Measurements from ENCODE around the gene CSGALNACT2. TPM values are rescaled to one million over a fixed set of nuclear protein-coding genes. Genes with fewer than 3 reads are reported as not detected.
"Not testable (repeated sequence)": the region's sequence is repeated elsewhere in the genome, so short reads cannot be mapped to it uniquely, and the experiment has no call there.

CSGALNACT2 gene
- total and polyA plus RNA-seq, 7 donors, result 10.2 to 33.1 (median 18.9) TPM

- Histone ChIP-seq H3K4me3 (no peak overlapping the region), H3K27ac (no peak overlapping the region), H3K27me3 (ENCODE audit: insufficient read depth in 3 of 3, low read length in 2 of 3) (no peaks in the 10 kb centered on the region), H3K36me3 (ENCODE audit: insufficient read depth in 1 of 2, low read depth in 1 of 2) (no peaks in the 10 kb centered on the region), H3K9me3 (peaks cover 7% of the 10 kb centered on the region), H3K4me1 (no peaks in the 10 kb centered on the region)
- ATAC-seq (no peak), DNase-seq (no peak)
- intact Hi-C loops (cut with DNase I), result no loop called here
- 87 to 90% (median 88%) methylated on average over 6 of the region's 6 CpGs for WGBS, 3 donors
- no peak for TF ChIP-seq CTCF (IDR thresholded peaks at IDR 0.05)
Measured at GRCh38 chr10:43145311-43145710, 7.1 kb downstream of the CSGALNACT2 start.

GRCh38 chr10:43145936-43146335, 7.7 kb downstream of the CSGALNACT2 start:
- H3K27me3 ChIP-seq (ENCODE audit: insufficient read depth in 3 of 3, low read length in 2 of 3); H3K4me1 ChIP-seq; ATAC-seq; H3K9me3 ChIP-seq; H3K36me3 ChIP-seq (ENCODE audit: insufficient read depth in 1 of 2, low read depth in 1 of 2); H3K4me3 ChIP-seq; intact Hi-C loops (cut with DNase I); H3K27ac ChIP-seq; DNase-seq: not testable (repeated sequence)
- 89 to 100% (median 96%) methylated on average over 1 of the region's 1 CpG for WGBS, 3 donors

GRCh38 chr10:43151371-43151770, 13.1 kb downstream of the CSGALNACT2 start:
- intact Hi-C loops (cut with DNase I), result no loop called here
- ATAC-seq, result no peak
- H3K27me3 ChIP-seq (ENCODE audit: insufficient read depth in 3 of 3, low read length in 2 of 3), result no peaks in the 10 kb centered on the region
- WGBS, 3 donors, result 17 to 34% (median 26%) methylated on average over 2 of the region's 2 CpGs
- H3K4me3 ChIP-seq, result no peak overlapping the region
- no peak overlapping the region for H3K27ac ChIP-seq
- no peaks in the 10 kb centered on the region for H3K36me3 ChIP-seq (ENCODE audit: insufficient read depth in 1 of 2, low read depth in 1 of 2)
- DNase-seq, result no peak
- peaks cover 9% of the 10 kb centered on the region for H3K4me1 ChIP-seq
- TF ChIP-seq CTCF (IDR thresholded peaks at IDR 0.05), result no peak
- peaks cover 7% of the 10 kb centered on the region for H3K9me3 ChIP-seq

- no peak for TF ChIP-seq CTCF (IDR thresholded peaks at IDR 0.05)
- ATAC-seq, result no peak
- no peak overlapping the region for H3K27ac ChIP-seq
- no peaks in the 10 kb centered on the region for H3K36me3 ChIP-seq (ENCODE audit: insufficient read depth in 1 of 2, low read depth in 1 of 2)
- 72 to 80% (median 73%) methylated on average over 2 of the region's 2 CpGs for WGBS, 3 donors
- H3K9me3 ChIP-seq, result peaks cover 2% of the 10 kb centered on the region
- H3K4me1 ChIP-seq, result peaks cover 9% of the 10 kb centered on the region
- no peak overlapping the region for H3K4me3 ChIP-seq
- intact Hi-C loops (cut with DNase I), result no loop called here
- no peak for DNase-seq
- H3K27me3 ChIP-seq (ENCODE audit: insufficient read depth in 3 of 3, low read length in 2 of 3), result no peaks in the 10 kb centered on the region
Measured at GRCh38 chr10:43153901-43154300, 15.7 kb downstream of the CSGALNACT2 start.

- DNase-seq, result no peak
- TF ChIP-seq CTCF (IDR thresholded peaks at IDR 0.05), result no peak
- Histone ChIP-seq H3K4me1 (peaks cover 17% of the 10 kb centered on the region), H3K9me3 (no peaks in the 10 kb centered on the region), H3K27ac (no peak overlapping the region), H3K4me3 (no peak overlapping the region), H3K27me3 (ENCODE audit: insufficient read depth in 3 of 3, low read length in 2 of 3) (no peaks in the 10 kb centered on the region), H3K36me3 (ENCODE audit: insufficient read depth in 1 of 2, low read depth in 1 of 2) (no peaks in the 10 kb centered on the region)
- WGBS, 3 donors, result 96 to 98% (median 96%) methylated on average over 2 of the region's 2 CpGs
- no peak for ATAC-seq
- intact Hi-C loops (cut with DNase I), result no loop called here
Measured at GRCh38 chr10:43155221-43155620, 17.0 kb downstream of the CSGALNACT2 start.

All from psoas muscle (tissue), 8 donors.